Measurements from ENCODE around the gene SUSD3. TPM values are rescaled to one million over a fixed set of nuclear protein-coding genes. Genes with fewer than 3 reads are reported as not detected.

The SUSD3 gene
- total RNA-seq, 2 donors from 2014 or later = 53.1 to 56.8 TPM

DNA sequence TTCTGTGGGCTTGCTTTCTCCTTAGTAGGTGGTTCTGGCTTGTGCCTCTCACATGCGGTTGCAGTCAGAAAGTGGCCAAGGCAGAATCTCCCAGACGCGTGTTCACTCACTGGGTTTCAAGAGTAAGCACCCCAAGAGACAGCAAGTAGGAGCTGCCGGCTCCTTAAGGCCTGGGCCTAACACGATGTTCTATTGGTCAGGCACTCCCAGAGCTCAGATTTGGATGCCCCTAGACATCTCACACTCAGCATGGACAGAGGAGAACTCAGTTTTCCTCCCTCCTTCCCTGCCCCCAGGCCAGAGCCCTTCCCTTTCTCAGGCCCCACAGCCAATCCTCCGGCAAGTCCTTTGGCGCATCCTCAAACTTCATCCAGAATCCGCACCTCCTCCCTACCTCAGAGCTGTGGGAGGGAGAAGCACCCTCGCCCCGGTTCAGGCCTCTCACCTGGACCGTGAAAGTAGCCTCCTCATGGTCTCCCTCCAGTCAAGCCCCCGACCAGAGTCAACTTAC, 31.0 kb downstream of the SUSD3 start:
- DNase-seq = no peak
- peaks cover 25 to 41% of the 10 kb centered on the region in 2 donors for H3K36me3 Mint-ChIP-seq (ENCODE audit: insufficient read depth in 2 of 2)
- H3K27ac Mint-ChIP-seq = no peak overlapping the region

DNA sequence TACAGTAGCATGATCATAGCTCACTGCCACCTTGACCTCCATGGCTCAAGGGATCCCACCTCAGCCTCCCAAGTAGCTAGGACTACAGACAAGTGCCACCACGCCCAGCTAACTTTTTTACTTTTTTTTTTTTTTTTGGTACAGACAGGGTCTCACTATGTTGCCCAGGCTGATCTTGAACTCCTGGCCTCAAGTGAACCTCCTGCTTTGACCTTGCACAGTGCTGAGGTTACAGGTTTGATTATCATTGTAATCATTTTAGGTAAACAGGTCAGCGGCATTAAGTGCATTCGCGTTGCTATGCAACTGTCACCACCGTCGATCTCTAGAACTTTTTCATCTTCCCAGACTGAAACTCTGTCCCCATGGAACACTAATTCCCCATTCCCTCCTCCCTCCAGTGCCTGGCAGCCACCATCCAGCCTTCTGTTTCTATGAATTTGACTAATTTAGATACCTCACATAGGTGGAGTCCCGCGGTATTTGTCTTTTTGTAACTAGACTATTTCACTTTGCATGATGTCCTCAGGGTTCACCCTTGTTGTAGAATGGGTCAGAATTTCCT, 31.7 kb downstream of the SUSD3 start:
- Mint-ChIP-seq H3K9me3 (peaks cover 5 to 10% of the 10 kb centered on the region in 2 donors), H3K36me3 (ENCODE audit: insufficient read depth in 2 of 2) (peaks cover 25 to 37% of the 10 kb centered on the region in 2 donors), H3K27ac (no peak overlapping the region), H3K4me1 (ENCODE audit: low read depth) (peaks cover 83% of the 10 kb centered on the region), H3K27me3 (ENCODE audit: low read depth) (no peaks in the 10 kb centered on the region), H3K4me3 (no peak overlapping the region)
- DNase-seq (no peak), ATAC-seq (replicated peaks in 1 of 2) (no peak)

More for the DNA sequence above, 31.0 kb downstream of the SUSD3 start:
- H3K4me1 Mint-ChIP-seq (ENCODE audit: low read depth) = peaks cover 76% of the 10 kb centered on the region
- no peaks in the 10 kb centered on the region for H3K27me3 Mint-ChIP-seq (ENCODE audit: low read depth)
- peaks cover 5 to 10% of the 10 kb centered on the region in 2 donors for H3K9me3 Mint-ChIP-seq
- H3K4me3 Mint-ChIP-seq = no peak overlapping the region
- ATAC-seq (replicated peaks in 1 of 2) = no peak

DNA sequence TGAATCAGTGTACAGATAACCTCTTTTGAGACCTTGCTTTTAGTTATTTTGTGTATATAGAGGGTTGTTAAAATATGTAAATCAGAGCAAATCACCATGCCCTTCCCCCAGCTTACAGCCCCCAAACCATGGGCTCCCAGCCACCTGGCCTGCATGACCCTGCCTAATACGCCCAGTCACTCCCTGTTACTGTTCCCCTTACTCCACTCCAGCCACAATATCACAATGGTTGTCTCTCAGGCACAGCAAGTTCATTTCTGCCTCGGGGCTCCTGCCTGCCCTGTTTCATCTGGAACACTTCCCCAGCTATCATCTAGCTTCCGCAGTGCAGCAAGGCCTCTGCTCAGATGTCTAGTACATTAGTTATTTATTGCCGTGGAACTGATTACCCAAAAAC, 32.6 kb downstream of the SUSD3 start:
- DNase-seq (no peak), ATAC-seq (replicated peaks in 1 of 2) (no peak)
- Mint-ChIP-seq H3K4me1 (ENCODE audit: low read depth) (peaks cover 77% of the 10 kb centered on the region), H3K27me3 (ENCODE audit: low read depth) (no peaks in the 10 kb centered on the region), H3K36me3 (ENCODE audit: insufficient read depth in 2 of 2) (peaks cover 22 to 30% of the 10 kb centered on the region in 2 donors), H3K27ac (peak overlapping the region; percentile 88), H3K4me3 (peak overlapping the region; percentile 63 to 90), H3K9me3 (peaks cover 5 to 8% of the 10 kb centered on the region in 2 donors)

DNA sequence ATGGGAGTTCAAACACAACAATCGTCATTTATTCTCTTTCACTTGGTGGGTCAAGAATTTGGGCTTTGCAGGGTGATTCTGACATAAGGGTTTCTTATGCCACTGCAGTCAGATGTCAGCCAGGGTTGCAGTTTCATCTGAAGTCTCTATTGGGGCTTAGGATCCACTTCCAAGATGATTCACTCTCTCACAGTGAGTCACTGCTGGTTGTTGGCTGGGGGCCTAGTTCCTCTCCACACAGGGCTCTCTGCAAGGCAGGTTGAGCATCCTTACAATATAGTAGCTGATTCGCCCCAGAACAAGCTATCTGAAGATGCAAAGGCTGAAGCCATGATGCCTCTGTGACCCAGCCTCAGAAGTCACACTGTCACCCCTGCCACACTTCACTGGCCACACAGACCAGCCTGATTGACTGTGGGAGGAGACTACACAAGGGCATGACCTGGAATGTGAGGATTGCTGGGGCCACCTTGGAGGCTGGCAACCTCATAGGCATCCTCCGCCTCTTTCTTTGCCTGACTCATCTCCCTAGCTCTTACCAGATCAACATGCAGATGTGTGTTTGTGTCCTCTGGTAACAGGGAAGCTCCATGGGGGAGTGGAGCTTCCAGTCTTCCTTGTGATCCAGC, 33.1 kb downstream of the SUSD3 start:
- Mint-ChIP-seq H3K4me3 (peak overlapping the region; percentile 63 to 90), H3K9me3 (peaks cover 5 to 8% of the 10 kb centered on the region in 2 donors), H3K36me3 (ENCODE audit: insufficient read depth in 2 of 2) (peaks cover 21 to 28% of the 10 kb centered on the region in 2 donors), H3K27ac (peak overlapping the region; percentile 88), H3K27me3 (ENCODE audit: low read depth) (no peaks in the 10 kb centered on the region), H3K4me1 (ENCODE audit: low read depth) (peaks cover 77% of the 10 kb centered on the region)
- DNase-seq = peak; percentile 81 to 87
- ATAC-seq (replicated peaks in 1 of 2) = peak; percentile 53 to 57

DNA sequence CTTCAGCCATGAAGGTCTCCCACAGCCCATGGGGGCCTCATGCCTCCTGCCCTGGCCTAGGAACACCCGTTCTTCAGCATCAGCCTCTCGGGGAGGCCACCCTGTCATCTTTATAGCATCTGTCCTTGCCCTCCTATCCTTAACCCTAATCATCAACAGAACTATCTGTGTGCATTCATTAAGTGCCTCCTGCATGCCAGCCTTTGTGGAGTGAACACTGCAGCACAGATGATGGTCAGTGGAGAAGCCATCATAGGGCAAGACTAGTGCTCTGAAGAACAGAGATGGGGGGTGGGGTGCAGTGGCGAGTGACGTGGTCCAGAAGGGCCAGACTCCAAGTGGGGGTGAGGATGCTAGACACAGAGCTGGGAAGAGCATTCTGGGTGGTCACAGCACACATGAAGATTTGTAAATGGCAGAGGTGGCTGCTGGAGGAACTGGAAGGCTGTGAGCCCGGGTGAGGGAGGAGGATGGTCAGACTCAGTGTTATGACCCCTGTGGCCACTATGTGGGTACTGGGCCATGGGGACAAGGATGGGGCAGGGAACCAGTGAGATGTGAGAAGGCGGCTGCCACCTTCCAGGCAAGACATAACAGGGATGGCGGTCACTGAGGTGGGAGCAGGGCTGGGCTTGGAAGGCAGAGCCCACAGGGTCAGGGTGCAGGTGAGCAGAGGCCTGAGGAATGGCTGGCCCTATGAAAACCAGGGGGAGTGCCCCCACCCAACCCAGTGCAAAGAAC, 33.9 kb downstream of the SUSD3 start:
- H3K4me1 Mint-ChIP-seq (ENCODE audit: low read depth) = peaks cover 81% of the 10 kb centered on the region
- peak overlapping the region; percentile 90 to 94 for H3K4me3 Mint-ChIP-seq
- H3K36me3 Mint-ChIP-seq (ENCODE audit: insufficient read depth in 2 of 2) = peaks cover 18 to 26% of the 10 kb centered on the region in 2 donors
- H3K27ac Mint-ChIP-seq = peak overlapping the region; percentile 88
- peaks cover 5 to 8% of the 10 kb centered on the region in 2 donors for H3K9me3 Mint-ChIP-seq
- ATAC-seq (replicated peaks in 1 of 2) (no peak), DNase-seq (no peak)
- H3K27me3 Mint-ChIP-seq (ENCODE audit: low read depth) = no peaks in the 10 kb centered on the region

DNA sequence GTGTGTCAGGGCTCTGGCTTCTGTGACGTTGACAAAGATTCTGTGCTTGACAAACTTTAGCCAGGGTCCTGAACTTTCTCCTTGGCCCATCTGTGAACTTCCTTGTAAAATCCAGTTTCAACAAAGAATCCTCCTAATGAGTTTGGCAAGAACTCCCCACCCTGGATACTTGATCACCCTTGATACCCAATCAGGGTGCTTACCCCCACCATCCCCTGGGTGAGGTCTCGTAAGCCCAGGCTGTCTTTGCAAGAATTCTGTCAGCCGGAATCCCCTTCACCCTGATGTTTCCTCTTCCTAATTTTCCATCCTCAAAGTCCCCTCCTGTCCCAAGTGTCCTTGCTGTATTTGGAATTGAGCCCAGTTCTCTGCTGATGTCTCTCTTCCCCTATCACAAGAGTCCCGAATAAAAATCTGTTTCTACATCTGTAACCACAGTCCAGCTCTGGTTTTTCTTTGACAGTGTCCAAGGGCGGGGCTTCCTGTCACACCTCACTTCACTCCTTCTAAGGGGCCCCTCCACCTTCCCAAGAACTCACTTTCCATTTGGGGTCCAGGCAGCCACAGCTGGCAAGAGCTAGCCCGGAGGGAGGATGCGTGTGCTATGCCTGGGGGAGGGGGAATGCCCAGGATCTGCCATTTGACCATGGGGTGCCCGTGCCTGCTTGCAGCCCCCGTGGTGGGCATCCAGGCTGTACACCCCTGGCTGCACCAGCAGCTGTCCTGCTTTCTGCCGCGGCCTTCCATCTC, 34.8 kb downstream of the SUSD3 start:
- peaks cover 83% of the 10 kb centered on the region for H3K4me1 Mint-ChIP-seq (ENCODE audit: low read depth)
- H3K36me3 Mint-ChIP-seq (ENCODE audit: insufficient read depth in 2 of 2) = peaks cover 18 to 26% of the 10 kb centered on the region in 2 donors
- H3K27ac Mint-ChIP-seq = peak overlapping the region; percentile 80
- H3K4me3 Mint-ChIP-seq = peak overlapping the region; percentile 90 to 94
- H3K27me3 Mint-ChIP-seq (ENCODE audit: low read depth) = no peaks in the 10 kb centered on the region
- peaks cover 5 to 8% of the 10 kb centered on the region in 2 donors for H3K9me3 Mint-ChIP-seq
- DNase-seq (peak; percentile 37 to 41), ATAC-seq (replicated peaks in 1 of 2) (no peak)

DNA sequence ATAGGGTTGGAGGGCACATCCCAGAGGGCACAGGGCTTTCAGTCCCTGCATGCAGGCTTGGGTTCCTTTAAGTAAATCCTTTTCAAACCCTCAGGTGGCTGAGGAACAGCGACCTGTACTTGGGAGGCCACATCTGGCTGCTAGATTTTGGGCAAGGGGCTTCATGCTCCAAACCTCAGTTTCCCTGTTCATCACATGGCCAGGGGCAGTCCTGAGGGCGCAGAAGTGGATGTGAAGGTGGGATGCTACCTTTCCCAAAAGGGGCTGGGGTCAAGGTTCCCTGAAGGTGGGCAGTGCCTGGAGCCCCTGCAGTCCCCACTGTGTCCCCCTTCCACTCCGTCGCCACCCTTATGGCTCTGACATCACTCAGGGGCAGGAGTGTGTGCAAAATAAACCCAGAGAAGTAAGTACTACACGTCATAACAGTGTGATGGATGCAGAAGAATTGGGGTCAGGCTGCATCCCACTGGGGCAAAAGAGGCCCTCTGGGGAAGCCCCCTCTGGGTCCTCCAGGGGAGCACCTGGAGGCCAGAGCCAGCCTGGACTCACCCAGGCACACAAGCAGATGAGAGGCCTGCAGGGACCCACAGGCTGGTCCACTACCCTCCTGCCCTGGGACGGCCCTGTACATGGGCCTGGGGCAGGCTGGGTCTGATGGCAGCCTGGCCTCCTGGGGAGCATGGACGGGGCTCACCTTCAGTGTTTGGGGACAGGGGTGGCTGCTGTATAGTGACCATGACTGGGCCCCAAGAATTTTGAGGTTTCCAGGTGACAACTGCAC, 35.6 kb downstream of the SUSD3 start:
- Mint-ChIP-seq H3K4me1 (ENCODE audit: low read depth) (peaks cover 83% of the 10 kb centered on the region), H3K27ac (peak overlapping the region; percentile 95), H3K9me3 (peaks cover 5 to 8% of the 10 kb centered on the region in 2 donors), H3K4me3 (peak overlapping the region; percentile 90 to 94), H3K27me3 (ENCODE audit: low read depth) (no peaks in the 10 kb centered on the region), H3K36me3 (ENCODE audit: insufficient read depth in 2 of 2) (peaks cover 18 to 23% of the 10 kb centered on the region in 2 donors)
- DNase-seq = no peak
- ATAC-seq (replicated peaks in 1 of 2) = no peak

DNA sequence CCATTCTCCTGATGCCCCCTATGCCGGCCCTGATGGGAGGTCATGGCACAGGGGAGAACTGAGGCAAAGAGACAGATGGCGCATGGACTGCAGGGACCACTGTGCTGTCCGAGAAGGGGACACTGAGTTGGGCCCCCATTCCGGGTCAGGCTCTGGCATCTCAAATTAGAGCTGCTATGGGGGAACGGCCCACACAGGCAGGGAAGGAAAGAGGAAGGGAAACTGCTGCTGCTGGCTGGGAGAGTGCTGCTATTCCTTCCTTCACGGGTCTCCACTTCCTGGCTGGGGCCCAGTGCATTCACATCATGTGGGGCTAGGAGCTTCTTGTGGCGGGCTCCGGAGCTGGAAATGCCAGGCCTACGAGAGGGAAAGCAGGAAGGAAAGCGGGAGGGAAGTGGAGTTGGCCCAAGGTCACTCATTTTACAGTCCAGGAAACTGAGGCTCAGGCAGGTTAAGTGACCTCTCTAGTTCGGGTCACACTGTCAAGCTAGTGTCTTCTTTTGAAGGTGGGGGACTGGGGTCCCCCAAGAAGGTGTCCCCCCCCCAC, 36.2 kb downstream of the SUSD3 start:
- Mint-ChIP-seq H3K4me3 (peak overlapping the region; percentile 90 to 94), H3K27ac (peak overlapping the region; percentile 95), H3K36me3 (ENCODE audit: insufficient read depth in 2 of 2) (peaks cover 16% of the 10 kb centered on the region in 2 donors), H3K27me3 (ENCODE audit: low read depth) (no peaks in the 10 kb centered on the region), H3K9me3 (peaks cover 5 to 8% of the 10 kb centered on the region in 2 donors), H3K4me1 (ENCODE audit: low read depth) (peaks cover 81% of the 10 kb centered on the region)
- no peak for ATAC-seq (replicated peaks in 1 of 2)
- DNase-seq = no peak

DNA sequence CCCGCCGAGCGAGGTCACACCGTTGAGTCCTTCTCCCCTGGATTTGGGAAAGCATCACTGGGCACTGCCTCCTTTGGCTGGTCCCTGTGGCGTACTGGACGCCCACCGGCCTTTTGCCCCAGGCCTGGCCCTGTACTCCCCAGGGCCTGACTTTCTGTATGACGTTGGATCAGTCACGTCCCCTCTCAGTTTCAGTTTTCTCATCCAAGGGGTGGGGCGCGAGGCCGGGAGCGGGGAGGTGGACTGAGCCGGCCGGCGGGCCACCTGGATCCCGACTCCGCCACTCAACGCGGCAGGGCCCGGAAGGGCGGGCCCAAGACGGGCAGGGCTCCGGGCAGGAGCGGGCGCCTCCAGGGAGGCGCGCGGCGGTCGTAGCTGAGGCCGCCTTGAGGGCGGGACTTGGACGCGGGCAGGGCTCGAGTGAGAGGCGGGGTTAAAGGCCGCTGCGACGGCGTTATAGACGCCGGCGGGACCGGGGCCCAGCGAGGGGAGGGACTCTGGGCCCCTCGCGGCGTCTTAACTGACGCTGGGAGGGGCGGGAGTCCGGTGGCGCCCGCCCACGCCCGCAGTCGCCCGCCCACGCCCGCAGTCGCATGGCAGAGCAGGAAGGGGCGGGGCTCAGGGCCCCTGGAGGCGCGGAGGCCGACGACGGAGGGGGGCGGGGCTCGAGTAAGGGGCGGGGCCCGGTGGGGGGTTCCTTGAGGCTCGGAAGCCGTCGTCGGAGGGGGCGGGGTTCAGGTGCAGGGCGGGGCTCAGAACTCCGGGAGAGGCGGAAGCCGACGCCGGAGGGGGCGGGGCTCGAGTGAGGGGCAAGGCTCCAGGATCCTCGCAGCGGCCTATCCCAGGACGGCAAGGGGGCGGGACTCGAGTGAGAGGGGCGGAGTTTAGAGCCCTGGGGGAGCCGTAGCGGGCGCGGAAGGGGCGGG, 37.0 kb downstream of the SUSD3 start:
- DNase-seq (peak; percentile 100), ATAC-seq (replicated peaks in 1 of 2) (peak; percentile 72 to 73)
- Mint-ChIP-seq H3K27ac (peak overlapping the region; percentile 95), H3K4me1 (ENCODE audit: low read depth) (peaks cover 74% of the 10 kb centered on the region), H3K9me3 (peaks cover 5% of the 10 kb centered on the region in 2 donors), H3K27me3 (ENCODE audit: low read depth) (no peaks in the 10 kb centered on the region), H3K36me3 (ENCODE audit: insufficient read depth in 2 of 2) (peaks cover 10 to 11% of the 10 kb centered on the region in 2 donors), H3K4me3 (peak overlapping the region; percentile 90 to 94)

DNA sequence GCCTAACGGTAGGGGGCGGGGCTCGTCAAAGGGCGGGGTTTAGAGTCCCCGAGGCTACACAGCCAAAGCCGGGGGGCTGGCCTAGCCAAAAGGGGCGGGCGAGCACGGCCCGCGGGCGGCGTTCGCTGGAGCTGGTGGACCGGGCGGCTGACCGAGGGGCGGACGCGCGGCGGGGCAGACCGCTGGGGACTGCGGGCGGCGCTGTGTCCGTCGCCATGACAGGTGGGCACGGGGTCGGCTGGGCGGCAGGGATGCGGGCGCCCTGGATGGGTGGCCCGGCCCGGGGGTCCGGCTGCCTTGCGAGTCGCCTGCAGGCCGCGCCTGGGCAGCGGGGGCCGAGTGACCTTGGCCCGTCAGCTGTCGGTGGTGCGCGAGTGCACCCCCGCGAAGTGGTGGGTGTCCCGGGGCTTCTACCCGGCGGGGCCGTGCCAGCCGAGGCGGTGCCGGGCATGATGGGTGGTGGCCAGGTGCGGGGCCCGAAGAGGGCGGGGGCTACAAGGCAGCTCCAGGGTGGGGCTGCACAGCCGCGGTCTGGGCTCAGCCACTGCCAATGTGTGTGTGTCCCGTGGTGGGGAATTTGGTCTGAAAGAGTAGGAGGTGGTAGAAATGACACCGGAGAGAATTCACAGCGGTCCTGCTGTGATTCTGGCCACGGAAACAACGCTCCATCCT, 37.8 kb downstream of the SUSD3 start, which contains the start of gene CARD19:
TSS of gene CARD19 (plus strand) at position 87 of the 672 bp plus-strand sequence. CDS start at position 216, 129 bp downstream.
- peaks cover 66% of the 10 kb centered on the region for H3K4me1 Mint-ChIP-seq (ENCODE audit: low read depth)
- DNase-seq = peak; percentile 62
- peak within 1 kb of the TSS; percentile 95 for H3K27ac Mint-ChIP-seq
- peak within 1 kb of the TSS; percentile 92 to 97 for H3K4me3 Mint-ChIP-seq
- H3K9me3 Mint-ChIP-seq = peaks cover 1% of the 10 kb centered on the region in 2 donors
- H3K27me3 Mint-ChIP-seq (ENCODE audit: low read depth) = no peaks in the 10 kb centered on the region
- ATAC-seq (replicated peaks in 1 of 2) = peak; percentile 8 to 18
- peaks cover 8 to 9% of the 10 kb centered on the region in 2 donors for H3K36me3 Mint-ChIP-seq (ENCODE audit: insufficient read depth in 2 of 2)
